K562 (cell line): ENCODE results near the gene KBTBD12. TPM values are rescaled to one million over a fixed set of nuclear protein-coding genes. Genes with fewer than 3 reads are reported as not detected.

Experiments used
- ARID2 ChIP-seq: fragments of 450-650 bp; IDR thresholded peaks from 2 replicates; pipeline ENCODE4 v1.6.1; 2017; ENCODE audit warnings: antibody characterized with exemption, mild to moderate bottlenecking
- FOXA3 ChIP-seq, 2 experiments: fragments of 450-650 bp in 1 of 2; sonication (generic) in 1 of 2; formaldehyde crosslinking; IDR thresholded peaks in 1 of 2; conservative IDR thresholded peaks in 1 of 2; 2 replicates each; pipeline versions ENCODE4 v1.4.0 to v1.8.0; 2020 to 2022; ENCODE audit warnings: mild to moderate bottlenecking in 2 of 2, missing genetic modification reagents in 1 of 2
- JUN ChIP-seq, 2 experiments: sonication (generic) in 1 of 2; formaldehyde crosslinking in 1 of 2; IDR thresholded peaks; 2 replicates each; pipeline versions ENCODE4 v1.6.1 to v1.8.0; 2012 to 2022; ENCODE audit warnings: borderline replicate concordance in 2 of 2, mild to moderate bottlenecking in 2 of 2, improper control_type of control experiment in 1 of 2, low read depth in 1 of 2, low read length in 1 of 2, missing genetic modification reagents in 1 of 2
- KDM4B ChIP-seq, 2 experiments: fragments of 450-650 bp in 1 of 2; sonication (generic) in 1 of 2; IDR thresholded peaks; 2 replicates each; pipeline ENCODE4 v1.6.1; 2016 to 2017; ENCODE audit warnings: borderline replicate concordance in 2 of 2, antibody characterized with exemption in 1 of 2, low read depth in 1 of 2, mild to moderate bottlenecking in 1 of 2
- U2AF2 ChIP-seq: fragments of 200-400 bp; formaldehyde crosslinking; optimal IDR thresholded peaks from 2 replicates; pipeline ENCODE3; 2017; ENCODE audit warnings: low read depth, mild to moderate bottlenecking, low read length
- ZEB2 ChIP-seq: fragments of 450-650 bp; IDR thresholded peaks from 2 replicates; pipeline ENCODE4 v1.6.1; 2016
- polyA plus RNA-seq, 8 experiments: library from polyadenylated mRNA; depleted of rRNA in 4 of 8; stranded (reverse) in 5 of 8; unstranded in 3 of 8; fragments of >200 nt; fragmentation: Nextera tagmentation in 2 of 8; fragmentation: Illumina TruSeq in 1 of 8; extraction: Ambion mirVana in 2 of 8; extraction: Trizol in 1 of 8; gene quantifications; 2 replicates each; pipeline versions ENCODE4 v1.2.1 to v1.2.3, GENCODE V29; 2011 to 2014; ENCODE audit warnings: inconsistent platforms in 1 of 8, missing spikeins in 1 of 8
- total RNA-seq, 7 experiments: library from RNA; depleted of rRNA in 6 of 7; stranded (reverse); fragments of >200 nt in 6 of 7; fragmentation: Illumina TruSeq in 2 of 7; extraction: Trizol in 2 of 7; gene quantifications; 2 replicates each; pipeline versions ENCODE4 v1.2.1 to v1.2.3, GENCODE V29; 2011 to 2021; ENCODE audit warnings: low replicate concordance in 1 of 7
- TF ChIP-seq, protein P1 (sequence below): fragments of 250-450 bp; sonication (Bioruptor Pico); IDR thresholded peaks from 2 replicates; pipeline ENCODE4 v1.5.0; 2020; ENCODE audit warnings: mild to moderate bottlenecking, borderline replicate concordance
- TF ChIP-seq, protein P2 (sequence below), 2 experiments: fragments of 450-650 bp in 1 of 2; sonication (generic) in 1 of 2; formaldehyde crosslinking in 1 of 2; IDR thresholded peaks; 2 replicates each; pipeline versions ENCODE4 v1.7.1 to v1.9.0; 2016 to 2022; ENCODE audit warnings: inconsistent platforms in 1 of 2, mild to moderate bottlenecking in 1 of 2, missing genetic modification reagents in 1 of 2
- TF ChIP-seq, protein P3 (sequence below): fragments of 450-650 bp; formaldehyde crosslinking; IDR thresholded peaks from 2 replicates; pipeline ENCODE4 v1.4.0; 2020; ENCODE audit warnings: mild to moderate bottlenecking, moderate library complexity

KBTBD12 gene
- total and polyA plus RNA-seq, 9 of the 15 experiments (the other 6 are each of a cell fraction or from before 2014, with no cell fraction given) = not detected

DNA sequence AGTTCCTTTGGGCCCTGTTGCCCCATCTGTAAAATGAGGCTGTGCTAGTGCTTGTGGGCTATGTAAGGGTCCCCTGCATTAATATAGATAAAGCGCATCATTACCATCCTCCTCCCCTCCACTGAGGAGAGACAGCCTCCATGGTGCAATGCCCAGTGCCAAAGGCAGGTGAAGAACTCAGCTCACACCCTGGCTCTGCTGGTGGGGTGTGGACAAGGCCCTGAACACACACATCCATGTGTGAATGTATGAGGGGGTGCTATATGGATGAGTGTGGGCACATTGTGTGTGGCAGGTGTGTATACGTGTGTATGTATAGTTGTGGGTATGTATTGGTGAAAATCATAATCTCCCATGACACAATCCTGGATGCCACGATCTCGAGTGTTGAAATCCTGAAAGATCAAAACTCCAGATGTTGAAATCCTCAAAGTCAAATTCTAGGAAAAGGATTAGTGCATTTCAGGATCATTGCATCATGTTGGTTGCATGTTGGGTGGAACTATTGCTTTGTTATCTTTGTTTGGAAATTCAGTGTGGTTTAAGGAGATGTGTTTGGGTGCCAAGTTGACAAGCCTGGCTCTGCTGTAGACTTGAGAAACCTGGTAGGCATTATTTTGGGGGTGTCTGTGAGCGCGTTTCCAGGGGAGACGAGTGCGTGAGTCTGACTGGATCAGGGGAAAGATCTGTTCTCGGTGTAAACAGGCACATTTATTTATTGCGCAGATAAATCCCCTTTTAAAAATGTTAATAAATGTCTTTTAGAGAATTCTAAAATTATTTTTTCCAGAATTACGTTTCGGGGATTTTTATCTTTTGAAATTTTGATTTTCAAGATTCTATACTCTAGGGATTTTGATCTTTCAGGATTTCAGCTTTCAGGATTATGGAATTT lies 95.2 kb downstream of the KBTBD12 start (continued):
- TF ChIP-seq, protein P1, sequence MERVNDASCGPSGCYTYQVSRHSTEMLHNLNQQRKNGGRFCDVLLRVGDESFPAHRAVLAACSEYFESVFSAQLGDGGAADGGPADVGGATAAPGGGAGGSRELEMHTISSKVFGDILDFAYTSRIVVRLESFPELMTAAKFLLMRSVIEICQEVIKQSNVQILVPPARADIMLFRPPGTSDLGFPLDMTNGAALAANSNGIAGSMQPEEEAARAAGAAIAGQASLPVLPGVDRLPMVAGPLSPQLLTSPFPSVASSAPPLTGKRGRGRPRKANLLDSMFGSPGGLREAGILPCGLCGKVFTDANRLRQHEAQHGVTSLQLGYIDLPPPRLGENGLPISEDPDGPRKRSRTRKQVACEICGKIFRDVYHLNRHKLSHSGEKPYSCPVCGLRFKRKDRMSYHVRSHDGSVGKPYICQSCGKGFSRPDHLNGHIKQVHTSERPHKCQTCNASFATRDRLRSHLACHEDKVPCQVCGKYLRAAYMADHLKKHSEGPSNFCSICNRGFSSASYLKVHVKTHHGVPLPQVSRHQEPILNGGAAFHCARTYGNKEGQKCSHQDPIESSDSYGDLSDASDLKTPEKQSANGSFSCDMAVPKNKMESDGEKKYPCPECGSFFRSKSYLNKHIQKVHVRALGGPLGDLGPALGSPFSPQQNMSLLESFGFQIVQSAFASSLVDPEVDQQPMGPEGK (CRISPR knock-in tag) = no peak
- no peak for TF ChIP-seq ARID2
- TF ChIP-seq U2AF2 = no peak
- TF ChIP-seq, protein P2, sequence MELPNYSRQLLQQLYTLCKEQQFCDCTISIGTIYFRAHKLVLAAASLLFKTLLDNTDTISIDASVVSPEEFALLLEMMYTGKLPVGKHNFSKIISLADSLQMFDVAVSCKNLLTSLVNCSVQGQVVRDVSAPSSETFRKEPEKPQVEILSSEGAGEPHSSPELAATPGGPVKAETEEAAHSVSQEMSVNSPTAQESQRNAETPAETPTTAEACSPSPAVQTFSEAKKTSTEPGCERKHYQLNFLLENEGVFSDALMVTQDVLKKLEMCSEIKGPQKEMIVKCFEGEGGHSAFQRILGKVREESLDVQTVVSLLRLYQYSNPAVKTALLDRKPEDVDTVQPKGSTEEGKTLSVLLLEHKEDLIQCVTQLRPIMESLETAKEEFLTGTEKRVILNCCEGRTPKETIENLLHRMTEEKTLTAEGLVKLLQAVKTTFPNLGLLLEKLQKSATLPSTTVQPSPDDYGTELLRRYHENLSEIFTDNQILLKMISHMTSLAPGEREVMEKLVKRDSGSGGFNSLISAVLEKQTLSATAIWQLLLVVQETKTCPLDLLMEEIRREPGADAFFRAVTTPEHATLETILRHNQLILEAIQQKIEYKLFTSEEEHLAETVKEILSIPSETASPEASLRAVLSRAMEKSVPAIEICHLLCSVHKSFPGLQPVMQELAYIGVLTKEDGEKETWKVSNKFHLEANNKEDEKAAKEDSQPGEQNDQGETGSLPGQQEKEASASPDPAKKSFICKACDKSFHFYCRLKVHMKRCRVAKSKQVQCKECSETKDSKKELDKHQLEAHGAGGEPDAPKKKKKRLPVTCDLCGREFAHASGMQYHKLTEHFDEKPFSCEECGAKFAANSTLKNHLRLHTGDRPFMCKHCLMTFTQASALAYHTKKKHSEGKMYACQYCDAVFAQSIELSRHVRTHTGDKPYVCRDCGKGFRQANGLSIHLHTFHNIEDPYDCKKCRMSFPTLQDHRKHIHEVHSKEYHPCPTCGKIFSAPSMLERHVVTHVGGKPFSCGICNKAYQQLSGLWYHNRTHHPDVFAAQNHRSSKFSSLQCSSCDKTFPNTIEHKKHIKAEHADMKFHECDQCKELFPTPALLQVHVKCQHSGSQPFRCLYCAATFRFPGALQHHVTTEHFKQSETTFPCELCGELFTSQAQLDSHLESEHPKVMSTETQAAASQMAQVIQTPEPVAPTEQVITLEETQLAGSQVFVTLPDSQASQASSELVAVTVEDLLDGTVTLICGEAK (IDR thresholded peaks at IDR 0.05) = no peak
- TF ChIP-seq, protein P2 (CRISPR knock-in tag; IDR thresholded peaks at IDR 0.05) = no peak
- TF ChIP-seq, protein P3, sequence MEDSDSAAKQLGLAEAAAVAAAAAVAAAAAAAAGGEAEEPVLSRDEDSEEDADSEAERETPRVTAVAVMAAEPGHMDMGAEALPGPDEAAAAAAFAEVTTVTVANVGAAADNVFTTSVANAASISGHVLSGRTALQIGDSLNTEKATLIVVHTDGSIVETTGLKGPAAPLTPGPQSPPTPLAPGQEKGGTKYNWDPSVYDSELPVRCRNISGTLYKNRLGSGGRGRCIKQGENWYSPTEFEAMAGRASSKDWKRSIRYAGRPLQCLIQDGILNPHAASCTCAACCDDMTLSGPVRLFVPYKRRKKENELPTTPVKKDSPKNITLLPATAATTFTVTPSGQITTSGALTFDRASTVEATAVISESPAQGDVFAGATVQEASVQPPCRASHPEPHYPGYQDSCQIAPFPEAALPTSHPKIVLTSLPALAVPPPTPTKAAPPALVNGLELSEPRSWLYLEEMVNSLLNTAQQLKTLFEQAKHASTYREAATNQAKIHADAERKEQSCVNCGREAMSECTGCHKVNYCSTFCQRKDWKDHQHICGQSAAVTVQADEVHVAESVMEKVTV (CRISPR knock-in tag) = no peak
- TF ChIP-seq ZEB2 = peak; percentile 56; the same call in 1 of the 2 replicates
- peak; percentile 63 for TF ChIP-seq JUN (IDR thresholded peaks at IDR 0.05; ENCODE audit: borderline replicate concordance, low read depth, low read length)
- no peak for TF ChIP-seq JUN (CRISPR knock-in tag; IDR thresholded peaks at IDR 0.05; ENCODE audit: borderline replicate concordance)
- no peak for TF ChIP-seq FOXA3 (CRISPR knock-in tag; conservative IDR thresholded peaks at IDR 0.05 in 1 of 2, IDR thresholded peaks at IDR 0.05 in 1 of 2)
- no peak for TF ChIP-seq KDM4B (IDR thresholded peaks at IDR 0.05; ENCODE audit: borderline replicate concordance in 2 of 2, low read depth in 1 of 2)
